ELR (cell line): ENCODE measurements around the gene AOC3.
A peak's percentile ranks its signal among the peaks of the same experiment; 100 is the strongest.
"Not testable (repeated sequence)": the region's sequence is repeated elsewhere in the genome, so short reads cannot be mapped to it uniquely, and the experiment has no call there.

Experiments
- DNase-seq: peaks from one replicate; pipeline ENCODE4 v3.0.0-alpha.2; 2015; ENCODE audit warnings: low read depth

Gene AOC3

GRCh38 chr17:42844271-42844670 is 6.7 kb upstream of the AOC3 start, which contains the start of gene AOC2:
TSS of gene AOC2 (plus strand) at chr17:42844580. CDS start at chr17:42844627, 47 bp downstream.
- no peak for DNase-seq

- no peak for DNase-seq
Measured at GRCh38 chr17:42844761-42845555, 6.0 kb upstream of the AOC3 start.

- no peak for DNase-seq
Measured at GRCh38 chr17:42845556-42845917, 5.5 kb upstream of the AOC3 start.

GRCh38 chr17:42845918-42846593 is 4.9 kb upstream of the AOC3 start:
- peak; percentile 24 for DNase-seq

- DNase-seq: peak; percentile 50
Measured at GRCh38 chr17:42846594-42847280, 4.3 kb upstream of the AOC3 start.

GRCh38 chr17:42848093-42848492 is 2.9 kb upstream of the AOC3 start:
- no peak for DNase-seq

GRCh38 chr17:42849031-42849430 is 2.0 kb upstream of the AOC3 start:
- DNase-seq: no peak

- no peak for DNase-seq
Measured at GRCh38 chr17:42849451-42850181, 1.4 kb upstream of the AOC3 start.

- DNase-seq: not testable (repeated sequence)
Measured at GRCh38 chr17:42851371-42852240, 607 bp downstream of the AOC3 start.

- no peak for DNase-seq
Measured at GRCh38 chr17:42852351-42852750, 1.4 kb downstream of the AOC3 start.

GRCh38 chr17:42853004-42853403 is 2.0 kb downstream of the AOC3 start:
- DNase-seq: no peak

- no peak for DNase-seq
Measured at GRCh38 chr17:42853597-42853967, 2.6 kb downstream of the AOC3 start.

GRCh38 chr17:42853968-42854790 is 3.2 kb downstream of the AOC3 start:
- DNase-seq: no peak

- no peak for DNase-seq
Measured at GRCh38 chr17:42855048-42855596, 4.1 kb downstream of the AOC3 start.

- DNase-seq: not testable (repeated sequence)
Measured at GRCh38 chr17:42856093-42856492, 5.1 kb downstream of the AOC3 start.

- not testable (repeated sequence) for DNase-seq
Measured at GRCh38 chr17:42856516-42856915, 5.5 kb downstream of the AOC3 start.

GRCh38 chr17:42857389-42857788 is 6.4 kb downstream of the AOC3 start:
- DNase-seq: no peak

GRCh38 chr17:42865638-42866094 is 14.7 kb downstream of the AOC3 start:
- no peak for DNase-seq

GRCh38 chr17:42866216-42866615 is 15.2 kb downstream of the AOC3 start:
- DNase-seq: no peak
